Astrocyte of the spinal cord (primary cell): ENCODE results near the gene RHOU.
"Not testable (repeated sequence)": the region's sequence is repeated elsewhere in the genome, so short reads cannot be mapped to it uniquely, and the experiment has no call there.

Experiments used
- DNase-seq: peaks from one replicate; pipeline ENCODE4 v3.0.0; 2011; ENCODE audit warnings: low read depth, low spot score
- H3K4me3 ChIP-seq: 2 replicates; pipeline ENCODE4 v1.5.1; 2011; ENCODE audit warnings: low read depth, mild to moderate bottlenecking, low read length, moderate library complexity
- in situ Hi-C: cut with HindIII; loops from 2 replicates; pipeline ENCODE4 v1.10.0; 2017; ENCODE audit warnings: low sequenced_read_pairs
- TF ChIP-seq, protein P1 (sequence below): IDR thresholded peaks from 2 replicates; pipeline ENCODE4 v1.5.1; 2012; ENCODE audit warnings: low read depth, mild to moderate bottlenecking, low read length, inconsistent platforms

The RHOU gene

DNA sequence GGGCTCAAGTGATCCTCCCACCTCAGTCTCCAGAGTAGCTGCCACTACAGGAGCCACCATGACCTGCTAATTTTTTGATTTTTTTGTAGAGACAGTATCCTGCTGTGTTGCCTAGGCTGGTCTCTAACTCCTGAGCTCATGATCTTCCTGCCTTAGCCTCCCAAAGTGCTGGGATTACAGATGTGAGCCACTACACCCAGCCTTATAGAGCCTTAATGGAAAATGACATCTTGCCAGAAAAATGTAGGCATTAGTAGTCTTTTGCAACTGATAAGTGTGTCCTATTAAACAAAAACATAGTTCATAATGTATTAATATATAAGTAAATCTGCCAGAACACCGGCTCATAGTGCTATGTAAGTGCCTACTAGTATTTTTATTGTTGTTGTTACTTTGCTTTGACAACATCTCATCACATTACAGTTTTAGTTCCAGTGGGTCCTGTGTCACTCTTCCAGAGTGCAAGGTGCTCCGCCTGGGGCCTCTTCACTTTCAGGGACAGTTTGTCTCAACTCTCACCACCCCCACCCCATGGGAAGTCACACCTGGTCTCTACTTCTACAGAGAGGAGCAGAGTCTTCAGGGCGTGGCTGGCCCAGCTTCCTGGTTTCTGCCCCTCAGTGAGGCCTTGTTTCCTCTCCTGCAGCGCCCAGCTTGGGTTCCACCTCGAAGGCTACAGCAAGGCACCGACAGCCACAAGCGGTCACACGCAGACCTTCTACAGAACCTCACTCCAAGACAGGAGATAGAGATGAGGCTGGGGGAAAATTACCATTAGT lies 30.1 kb downstream of the RHOU start:
- no peak overlapping the region for H3K4me3 ChIP-seq
- no peak for DNase-seq
- in situ Hi-C loops = no loop called here
- TF ChIP-seq, protein P1, sequence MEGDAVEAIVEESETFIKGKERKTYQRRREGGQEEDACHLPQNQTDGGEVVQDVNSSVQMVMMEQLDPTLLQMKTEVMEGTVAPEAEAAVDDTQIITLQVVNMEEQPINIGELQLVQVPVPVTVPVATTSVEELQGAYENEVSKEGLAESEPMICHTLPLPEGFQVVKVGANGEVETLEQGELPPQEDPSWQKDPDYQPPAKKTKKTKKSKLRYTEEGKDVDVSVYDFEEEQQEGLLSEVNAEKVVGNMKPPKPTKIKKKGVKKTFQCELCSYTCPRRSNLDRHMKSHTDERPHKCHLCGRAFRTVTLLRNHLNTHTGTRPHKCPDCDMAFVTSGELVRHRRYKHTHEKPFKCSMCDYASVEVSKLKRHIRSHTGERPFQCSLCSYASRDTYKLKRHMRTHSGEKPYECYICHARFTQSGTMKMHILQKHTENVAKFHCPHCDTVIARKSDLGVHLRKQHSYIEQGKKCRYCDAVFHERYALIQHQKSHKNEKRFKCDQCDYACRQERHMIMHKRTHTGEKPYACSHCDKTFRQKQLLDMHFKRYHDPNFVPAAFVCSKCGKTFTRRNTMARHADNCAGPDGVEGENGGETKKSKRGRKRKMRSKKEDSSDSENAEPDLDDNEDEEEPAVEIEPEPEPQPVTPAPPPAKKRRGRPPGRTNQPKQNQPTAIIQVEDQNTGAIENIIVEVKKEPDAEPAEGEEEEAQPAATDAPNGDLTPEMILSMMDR = no peak

DNA sequence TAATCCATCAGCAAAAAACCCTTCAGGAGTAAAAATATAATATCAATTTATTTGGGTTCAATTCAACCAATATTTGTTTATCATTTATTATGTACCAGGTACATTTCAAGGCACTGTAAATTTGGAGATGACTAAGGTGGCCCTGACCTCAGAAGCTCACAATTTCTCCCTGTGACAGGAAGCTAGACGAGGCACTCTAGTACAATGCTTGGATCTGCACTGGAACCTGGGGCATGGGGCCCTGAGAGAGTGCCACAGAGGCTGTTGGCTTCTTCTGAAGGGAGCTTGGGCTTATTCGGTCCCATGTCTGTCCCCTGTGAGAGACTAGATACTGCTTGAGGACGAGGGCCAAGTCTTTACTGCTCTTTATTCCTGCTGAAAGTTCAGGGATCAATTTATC lies 31.5 kb downstream of the RHOU start:
- in situ Hi-C loops = no loop called here
- no peak overlapping the region for H3K4me3 ChIP-seq
- TF ChIP-seq, protein P1 = no peak
- no peak for DNase-seq

DNA sequence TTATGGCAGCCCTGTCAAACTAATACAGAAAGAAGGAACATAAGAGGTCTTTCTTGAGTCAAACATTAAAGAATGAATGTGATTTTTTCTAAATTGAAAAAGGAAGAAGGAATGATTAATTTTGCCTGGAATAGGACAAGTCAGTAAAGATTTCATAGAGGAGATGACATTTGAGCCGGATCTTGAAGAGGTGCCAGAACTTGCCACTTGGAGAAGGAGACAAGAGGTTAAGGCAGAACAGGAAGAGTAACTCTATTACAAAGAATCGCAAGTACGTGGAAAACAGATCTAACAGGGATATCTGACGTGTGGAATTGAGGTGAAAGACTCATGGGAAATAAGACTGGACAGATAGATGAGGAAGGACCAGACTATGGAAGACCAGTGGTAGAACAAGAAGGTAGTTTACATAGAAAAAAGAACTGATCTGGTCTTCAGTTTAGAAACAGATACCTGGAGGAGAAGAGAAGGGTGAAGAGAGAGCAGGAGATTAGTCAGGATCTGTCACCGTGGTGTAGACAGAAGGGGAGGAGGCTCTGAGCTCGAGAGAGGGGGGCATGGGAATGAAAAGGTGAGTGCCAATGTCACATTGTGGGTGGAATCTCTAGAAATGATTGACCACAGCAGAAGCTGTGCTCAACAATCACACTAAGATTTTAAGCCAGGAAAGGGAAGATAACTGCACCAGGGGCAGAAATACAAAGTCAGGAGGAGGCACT lies 32.5 kb downstream of the RHOU start:
- in situ Hi-C loops = no loop called here
- DNase-seq = no peak
- no peak overlapping the region for H3K4me3 ChIP-seq
- TF ChIP-seq, protein P1 = no peak

DNA sequence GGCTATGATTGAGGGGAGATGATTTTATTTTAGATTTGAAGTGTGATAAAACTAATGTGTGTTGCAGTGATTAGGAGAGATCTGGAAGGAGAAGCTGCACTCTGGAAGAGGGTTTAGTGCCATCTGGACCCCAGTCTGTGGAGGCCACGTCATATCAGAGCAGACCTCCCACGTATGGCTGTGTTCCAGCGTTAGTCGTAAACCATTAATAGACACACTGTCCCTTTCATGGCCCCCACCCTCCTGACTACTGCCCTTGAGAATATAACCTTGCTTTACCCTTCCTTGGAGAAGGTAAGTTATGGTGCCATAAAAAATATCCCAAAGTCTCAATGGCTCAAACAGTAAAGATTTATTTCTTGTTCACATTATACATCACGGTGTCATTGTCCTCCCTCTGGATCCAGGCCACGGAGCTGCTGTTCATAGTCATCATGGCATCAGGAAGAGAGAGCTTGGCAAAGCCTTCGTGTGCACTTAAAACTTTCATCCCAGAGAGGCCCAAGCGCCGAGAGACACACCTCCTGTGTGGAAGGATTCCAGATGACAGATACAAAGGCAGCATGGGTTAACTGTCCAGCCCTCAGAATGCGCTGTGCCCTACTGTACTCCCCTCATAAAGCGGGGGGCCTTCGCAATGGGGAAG lies 33.2 kb downstream of the RHOU start:
- in situ Hi-C loops = no loop called here
- DNase-seq = no peak
- TF ChIP-seq, protein P1 = no peak
- H3K4me3 ChIP-seq = no peak overlapping the region

DNA sequence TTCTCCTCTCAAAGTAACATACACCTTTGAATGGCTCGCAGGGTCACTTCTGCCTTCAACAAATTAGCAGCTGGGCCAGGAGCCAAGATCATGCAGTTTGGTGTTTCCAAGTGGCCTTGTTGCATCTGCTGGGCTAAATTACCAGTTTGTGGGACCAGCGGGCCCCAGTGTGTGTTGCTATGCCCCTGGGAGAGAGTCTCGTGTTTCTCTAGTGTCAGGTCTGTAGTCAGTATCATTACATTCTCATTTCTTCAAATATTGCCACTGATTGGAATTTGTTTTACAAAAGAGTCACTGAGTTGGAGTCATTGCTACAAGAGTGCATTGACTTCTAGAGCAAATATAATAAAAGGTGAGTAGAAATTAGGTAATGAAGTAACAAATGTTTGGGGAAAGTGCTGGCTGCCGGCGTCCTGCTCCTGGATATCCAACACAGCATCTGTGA lies 35.5 kb downstream of the RHOU start:
- H3K4me3 ChIP-seq = no peak overlapping the region
- no peak for DNase-seq
- in situ Hi-C loops = no loop called here
- TF ChIP-seq, protein P1 = no peak

DNA sequence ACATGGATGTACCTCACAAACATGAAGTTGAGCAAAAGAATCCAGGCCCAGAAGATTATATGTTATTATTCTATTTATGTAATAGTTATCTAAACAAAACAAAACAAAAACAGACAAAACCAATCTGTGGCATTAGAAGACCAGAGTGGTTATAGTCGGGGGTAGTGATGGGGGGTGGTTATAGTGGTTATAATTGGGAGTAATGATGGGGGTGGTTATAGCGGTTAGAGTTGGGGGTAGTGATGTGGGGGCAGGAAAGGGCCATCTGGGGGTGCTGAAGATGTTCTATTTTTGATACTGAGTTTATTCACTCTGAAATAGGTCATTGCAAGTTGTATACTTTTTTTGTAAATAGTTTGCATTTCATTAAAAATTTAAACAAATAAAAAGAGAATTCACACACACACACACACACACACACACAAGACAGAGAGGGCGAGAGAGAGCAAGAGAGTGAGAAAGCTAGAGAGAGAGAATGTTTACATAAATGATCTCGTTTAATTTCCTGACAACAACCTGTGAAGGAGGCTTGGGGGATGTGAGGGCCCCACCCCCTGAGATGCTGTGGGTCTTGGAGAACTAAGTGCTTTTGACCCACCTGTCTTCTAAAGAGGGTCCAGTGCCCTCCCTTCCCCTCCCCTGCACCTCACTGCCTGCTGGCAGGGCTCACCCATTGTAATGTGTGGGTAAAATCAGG lies 37.4 kb downstream of the RHOU start:
- no peak for DNase-seq
- H3K4me3 ChIP-seq = no peak overlapping the region
- TF ChIP-seq, protein P1 = no peak
- in situ Hi-C loops = no loop called here

DNA sequence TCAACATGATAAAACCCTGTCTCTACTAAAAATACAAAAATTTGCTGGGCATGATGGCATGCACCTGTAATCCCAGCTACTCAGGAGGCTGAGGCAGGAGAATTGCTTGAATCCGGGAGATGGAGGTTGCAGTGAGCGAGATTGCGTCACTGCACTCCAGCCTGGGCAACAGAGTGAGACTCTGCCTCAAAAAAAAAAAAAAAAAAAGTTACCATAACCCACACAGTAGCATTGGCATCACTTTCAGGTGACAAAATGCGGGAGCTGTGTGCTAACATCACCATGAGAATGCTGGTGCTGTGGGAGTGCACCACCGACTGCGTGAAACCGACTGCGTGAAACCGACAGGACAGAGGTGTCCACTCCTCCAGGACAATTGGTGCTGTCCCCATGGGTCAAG lies 40.7 kb downstream of the RHOU start:
- in situ Hi-C loops, H3K4me3 ChIP-seq, DNase-seq: not testable (repeated sequence)
